GM23338 (cell line): ENCODE data around the gene GRID1. TPM values are rescaled to one million over a fixed set of nuclear protein-coding genes. Genes with fewer than 3 reads are reported as not detected.

Experiments
- ATAC-seq: fragments of 200-7000 bp; cut with Tn5 transposase; 3 replicates; pipeline ENCODE4 v1.9.1; 2020
- DNase-seq: peaks from one replicate; pipeline ENCODE4 v3.0.0-alpha.2; 2015; ENCODE audit warnings: low spot score
- H2AFZ ChIP-seq: fragments of 200-600 bp; sonication (generic); 2 replicates; pipeline ENCODE4 v1.8.0; 2016; ENCODE audit warnings: antibody characterized with exemption, mild to moderate bottlenecking, moderate library complexity
- H3F3A ChIP-seq: fragments of 200-600 bp; sonication (generic); replicated peaks from 2 replicates; pipeline ENCODE4 v1.8.0; 2017; ENCODE audit warnings: antibody characterized with exemption, mixed run types, low read depth
- H3K27ac ChIP-seq: fragments of 200-600 bp; sonication (generic); 2 replicates; pipeline ENCODE4 v1.6.1; 2016; ENCODE audit warnings: low read depth
- H3K27me3 ChIP-seq: fragments of 200-600 bp; sonication (generic); 2 replicates; pipeline ENCODE4 v1.8.0; 2016; ENCODE audit warnings: mild to moderate bottlenecking, mixed run types, moderate library complexity; ENCODE audit not compliant: insufficient read depth
- H3K36me3 ChIP-seq: fragments of 200-600 bp; sonication (generic); 2 replicates; pipeline ENCODE4 v1.8.0; 2016; ENCODE audit warnings: mild to moderate bottlenecking; ENCODE audit not compliant: insufficient read depth
- H3K4me1 ChIP-seq: fragments of 200-600 bp; sonication (generic); 2 replicates; pipeline ENCODE4 v1.8.0; 2016; ENCODE audit warnings: mild to moderate bottlenecking, moderate library complexity; ENCODE audit not compliant: insufficient read depth
- H3K4me2 ChIP-seq: fragments of 200-600 bp; sonication (generic); 2 replicates; pipeline ENCODE4 v1.7.1; 2017; ENCODE audit warnings: mixed run types
- H3K4me3 ChIP-seq: fragments of 200-600 bp; sonication (generic); 2 replicates; pipeline ENCODE4 v1.6.1; 2016; ENCODE audit warnings: mixed run types
- H3K79me2 ChIP-seq: fragments of 200-600 bp; sonication (generic); replicated peaks from 2 replicates; pipeline ENCODE4 v1.8.0; 2017; ENCODE audit warnings: mild to moderate bottlenecking; ENCODE audit not compliant: insufficient read depth
- H3K9me2 ChIP-seq: fragments of 200-600 bp; sonication (generic); 2 replicates; pipeline ENCODE4 v1.8.0; 2017; ENCODE audit not compliant: insufficient read depth
- H4K20me1 ChIP-seq: fragments of 200-600 bp; sonication (generic); replicated peaks from 2 replicates; pipeline ENCODE4 v1.8.0; 2017; ENCODE audit warnings: mild to moderate bottlenecking; ENCODE audit not compliant: insufficient read depth
- H3K27ac Mint-ChIP-seq: 2 replicates; pipeline ENCODE4 v1.8.0; 2020; ENCODE audit warnings: inconsistent platforms, mild to moderate bottlenecking, moderate library complexity, mixed read lengths
- H3K27me3 Mint-ChIP-seq: 3 replicates; pipeline ENCODE4 v1.8.0; 2022; ENCODE audit warnings: low read depth, mild to moderate bottlenecking, moderate library complexity, mixed read lengths, inconsistent platforms; ENCODE audit not compliant: insufficient read depth, poor library complexity
- H3K36me3 Mint-ChIP-seq: 3 replicates; pipeline ENCODE4 v1.8.0; 2021; ENCODE audit warnings: low read depth, mild to moderate bottlenecking, inconsistent platforms, moderate library complexity, mixed read lengths
- H3K4me1 Mint-ChIP-seq: 3 replicates; pipeline ENCODE4 v1.8.0; 2020; ENCODE audit warnings: mild to moderate bottlenecking, inconsistent platforms, mixed read lengths
- H3K4me3 Mint-ChIP-seq: 3 replicates; pipeline ENCODE4 v1.8.0; 2021; ENCODE audit warnings: moderate library complexity, mild to moderate bottlenecking, inconsistent platforms, mixed read lengths
- H3K9me3 Mint-ChIP-seq: 3 replicates; pipeline ENCODE4 v1.8.0; 2020; ENCODE audit warnings: moderate library complexity, mild to moderate bottlenecking, inconsistent platforms, mixed read lengths
- CREB1 ChIP-seq: fragments of 250-450 bp; sonication (Bioruptor Pico); IDR thresholded peaks from 2 replicates; pipeline ENCODE4 v1.5.0; 2020; ENCODE audit warnings: low read depth, mild to moderate bottlenecking, moderate library complexity
- ETS1 ChIP-seq: IDR thresholded peaks from 2 replicates; pipeline ENCODE4 v1.6.1; 2016; ENCODE audit warnings: antibody characterized with exemption
- JUNB ChIP-seq: IDR thresholded peaks from one replicate; pipeline ENCODE4 v1.6.1; 2016; ENCODE audit warnings: antibody characterized with exemption; ENCODE audit not compliant: unreplicated experiment
- NANOG ChIP-seq: IDR thresholded peaks from 2 replicates; pipeline ENCODE4 v1.6.1; 2016; ENCODE audit warnings: antibody characterized with exemption, borderline replicate concordance
- POLR2AphosphoS5 ChIP-seq: IDR thresholded peaks from 2 replicates; pipeline ENCODE4 v1.6.1; 2016; ENCODE audit warnings: antibody characterized with exemption, low read depth
- ZNF114 ChIP-seq: fragments of 250-450 bp; sonication (Bioruptor Pico); IDR thresholded peaks from 2 replicates; pipeline ENCODE4 v1.5.0; 2020; ENCODE audit warnings: mild to moderate bottlenecking, moderate library complexity
- polyA plus RNA-seq: library from polyadenylated mRNA; unstranded; fragments of >200 nt; fragmentation: Nextera tagmentation; extraction: Ambion mirVana; gene quantifications from 2 replicates; pipeline ENCODE4 v1.2.1, GENCODE V29; 2016
- total RNA-seq: library from RNA; depleted of rRNA; stranded (reverse); fragments of >200 nt; shearing (Covaris generic); gene quantifications from 2 replicates; pipeline ENCODE4 v1.2.3, GENCODE V29; 2014
- TF ChIP-seq, protein P1 (sequence below): fragments of 250-450 bp; sonication (Bioruptor Pico); IDR thresholded peaks from 2 replicates; pipeline ENCODE4 v1.5.0; 2020; ENCODE audit warnings: mild to moderate bottlenecking, moderate library complexity

The GRID1 gene
- total and polyA plus RNA-seq, 2 experiments from 2014 or later, result 0.14 to 0.15 TPM

- TF ChIP-seq, protein P1, sequence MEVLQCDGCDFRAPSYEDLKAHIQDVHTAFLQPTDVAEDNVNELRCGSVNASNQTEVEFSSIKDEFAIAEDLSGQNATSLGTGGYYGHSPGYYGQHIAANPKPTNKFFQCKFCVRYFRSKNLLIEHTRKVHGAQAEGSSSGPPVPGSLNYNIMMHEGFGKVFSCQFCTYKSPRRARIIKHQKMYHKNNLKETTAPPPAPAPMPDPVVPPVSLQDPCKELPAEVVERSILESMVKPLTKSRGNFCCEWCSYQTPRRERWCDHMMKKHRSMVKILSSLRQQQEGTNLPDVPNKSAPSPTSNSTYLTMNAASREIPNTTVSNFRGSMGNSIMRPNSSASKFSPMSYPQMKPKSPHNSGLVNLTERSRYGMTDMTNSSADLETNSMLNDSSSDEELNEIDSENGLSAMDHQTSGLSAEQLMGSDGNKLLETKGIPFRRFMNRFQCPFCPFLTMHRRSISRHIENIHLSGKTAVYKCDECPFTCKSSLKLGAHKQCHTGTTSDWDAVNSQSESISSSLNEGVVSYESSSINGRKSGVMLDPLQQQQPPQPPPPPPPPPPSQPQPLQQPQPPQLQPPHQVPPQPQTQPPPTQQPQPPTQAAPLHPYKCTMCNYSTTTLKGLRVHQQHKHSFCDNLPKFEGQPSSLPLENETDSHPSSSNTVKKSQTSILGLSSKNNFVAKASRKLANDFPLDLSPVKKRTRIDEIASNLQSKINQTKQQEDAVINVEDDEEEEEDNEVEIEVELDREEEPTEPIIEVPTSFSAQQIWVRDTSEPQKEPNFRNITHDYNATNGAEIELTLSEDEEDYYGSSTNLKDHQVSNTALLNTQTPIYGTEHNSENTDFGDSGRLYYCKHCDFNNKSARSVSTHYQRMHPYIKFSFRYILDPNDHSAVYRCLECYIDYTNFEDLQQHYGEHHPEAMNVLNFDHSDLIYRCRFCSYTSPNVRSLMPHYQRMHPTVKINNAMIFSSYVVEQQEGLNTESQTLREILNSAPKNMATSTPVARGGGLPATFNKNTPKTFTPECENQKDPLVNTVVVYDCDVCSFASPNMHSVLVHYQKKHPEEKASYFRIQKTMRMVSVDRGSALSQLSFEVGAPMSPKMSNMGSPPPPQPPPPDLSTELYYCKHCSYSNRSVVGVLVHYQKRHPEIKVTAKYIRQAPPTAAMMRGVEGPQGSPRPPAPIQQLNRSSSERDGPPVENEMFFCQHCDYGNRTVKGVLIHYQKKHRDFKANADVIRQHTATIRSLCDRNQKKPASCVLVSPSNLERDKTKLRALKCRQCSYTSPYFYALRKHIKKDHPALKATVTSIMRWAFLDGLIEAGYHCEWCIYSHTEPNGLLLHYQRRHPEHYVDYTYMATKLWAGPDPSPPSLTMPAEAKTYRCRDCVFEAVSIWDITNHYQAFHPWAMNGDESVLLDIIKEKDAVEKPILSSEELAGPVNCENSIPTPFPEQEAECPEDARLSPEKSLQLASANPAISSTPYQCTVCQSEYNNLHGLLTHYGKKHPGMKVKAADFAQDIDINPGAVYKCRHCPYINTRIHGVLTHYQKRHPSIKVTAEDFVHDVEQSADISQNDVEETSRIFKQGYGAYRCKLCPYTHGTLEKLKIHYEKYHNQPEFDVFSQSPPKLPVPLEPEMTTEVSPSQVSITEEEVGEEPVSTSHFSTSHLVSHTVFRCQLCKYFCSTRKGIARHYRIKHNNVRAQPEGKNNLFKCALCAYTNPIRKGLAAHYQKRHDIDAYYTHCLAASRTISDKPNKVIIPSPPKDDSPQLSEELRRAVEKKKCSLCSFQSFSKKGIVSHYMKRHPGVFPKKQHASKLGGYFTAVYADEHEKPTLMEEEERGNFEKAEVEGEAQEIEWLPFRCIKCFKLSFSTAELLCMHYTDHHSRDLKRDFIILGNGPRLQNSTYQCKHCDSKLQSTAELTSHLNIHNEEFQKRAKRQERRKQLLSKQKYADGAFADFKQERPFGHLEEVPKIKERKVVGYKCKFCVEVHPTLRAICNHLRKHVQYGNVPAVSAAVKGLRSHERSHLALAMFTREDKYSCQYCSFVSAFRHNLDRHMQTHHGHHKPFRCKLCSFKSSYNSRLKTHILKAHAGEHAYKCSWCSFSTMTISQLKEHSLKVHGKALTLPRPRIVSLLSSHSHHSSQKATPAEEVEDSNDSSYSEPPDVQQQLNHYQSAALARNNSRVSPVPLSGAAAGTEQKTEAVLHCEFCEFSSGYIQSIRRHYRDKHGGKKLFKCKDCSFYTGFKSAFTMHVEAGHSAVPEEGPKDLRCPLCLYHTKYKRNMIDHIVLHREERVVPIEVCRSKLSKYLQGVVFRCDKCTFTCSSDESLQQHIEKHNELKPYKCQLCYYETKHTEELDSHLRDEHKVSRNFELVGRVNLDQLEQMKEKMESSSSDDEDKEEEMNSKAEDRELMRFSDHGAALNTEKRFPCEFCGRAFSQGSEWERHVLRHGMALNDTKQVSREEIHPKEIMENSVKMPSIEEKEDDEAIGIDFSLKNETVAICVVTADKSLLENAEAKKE (CRISPR knock-in tag), result no peak
- no peak for TF ChIP-seq JUNB
These were observed 186.6 kb downstream of the GRID1 start (continued) for GRCh38 chr10:86179961-86180360.

GRCh38 chr10:86179153-86179524 is 187.5 kb downstream of the GRID1 start:
- Mint-ChIP-seq H3K27ac (no peak overlapping the region), H3K4me3 (no peak overlapping the region), H3K9me3 (no peaks in the 10 kb centered on the region), H3K4me1 (no peaks in the 10 kb centered on the region), H3K36me3 (no peaks in the 10 kb centered on the region), H3K27me3 (no peaks in the 10 kb centered on the region)
- Histone ChIP-seq H3K4me1 (no peaks in the 10 kb centered on the region), H3K4me2 (no peak overlapping the region), H3K4me3 (no peak overlapping the region), H3K27ac (no peak overlapping the region), H4K20me1 (no peaks in the 10 kb centered on the region), H3K9me2 (no peaks in the 10 kb centered on the region), H3K36me3 (no peaks in the 10 kb centered on the region), H3K79me2 (no peaks in the 10 kb centered on the region), H3K27me3 (no peaks in the 10 kb centered on the region), H3F3A (no peaks in the 10 kb centered on the region), H2AFZ (no peak overlapping the region)
- no peak for DNase-seq
- ATAC-seq, result no peak
- TF ChIP-seq, protein P1 (CRISPR knock-in tag), result no peak
- no peak for TF ChIP-seq ZNF114
- TF ChIP-seq CREB1 (CRISPR knock-in tag), result no peak
- TF ChIP-seq NANOG, result no peak
- no peak for TF ChIP-seq ETS1
- TF ChIP-seq POLR2AphosphoS5, result no peak
